GM04504 (cell line): ENCODE measurements around the gene TTC39B.

ENCODE experiments used
- DNase-seq: peaks from one replicate; pipeline ENCODE4 v3.0.0-alpha.2; 2012; ENCODE audit warnings: low read depth

The TTC39B gene

DNA sequence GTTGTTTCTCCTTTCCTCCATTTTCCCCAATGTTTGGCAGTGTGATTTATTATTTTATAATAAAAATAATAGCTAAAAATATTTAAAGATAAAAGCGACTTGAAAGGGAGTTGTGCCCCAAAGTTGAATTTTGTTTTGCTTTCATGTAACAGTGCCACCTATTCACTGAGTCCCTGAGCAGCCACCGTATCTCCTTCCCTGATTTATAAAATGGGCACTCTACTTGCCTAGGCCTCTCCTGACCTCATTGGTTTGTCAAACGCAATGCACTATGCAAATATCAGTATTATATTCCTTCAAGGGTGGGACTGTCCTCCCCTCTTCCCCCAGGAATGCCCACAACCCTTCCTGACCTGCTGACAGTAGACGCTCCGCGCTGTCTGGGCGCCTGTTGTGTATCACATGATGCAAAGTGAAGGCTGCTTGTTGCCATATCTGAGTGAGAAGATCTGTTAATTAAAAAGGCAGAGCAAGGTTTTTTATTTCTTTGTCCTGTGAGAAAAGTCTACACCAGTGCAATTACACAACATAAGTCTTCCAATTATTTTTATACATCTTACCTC is 81.4 kb downstream of the TTC39B start:
- no peak for DNase-seq

DNA sequence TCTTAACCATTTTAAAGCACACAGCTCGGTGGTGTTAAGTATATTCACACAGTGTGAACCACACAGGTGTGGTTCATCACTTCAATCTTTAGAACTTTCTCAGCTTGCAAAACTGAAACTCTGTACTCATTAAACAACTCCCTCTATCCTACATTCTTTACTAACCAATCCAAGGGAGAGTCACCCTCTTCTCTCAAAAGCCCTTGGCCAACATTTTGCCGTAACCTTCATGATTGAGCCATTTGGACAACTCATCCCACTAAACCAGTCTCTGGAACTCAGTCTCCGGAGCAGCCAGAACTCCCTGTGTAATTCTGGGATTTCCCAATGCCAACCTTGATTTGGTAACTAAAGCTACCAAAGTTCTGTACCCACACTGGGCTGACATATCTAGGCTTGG is 84.7 kb downstream of the TTC39B start:
- no peak for DNase-seq

DNA sequence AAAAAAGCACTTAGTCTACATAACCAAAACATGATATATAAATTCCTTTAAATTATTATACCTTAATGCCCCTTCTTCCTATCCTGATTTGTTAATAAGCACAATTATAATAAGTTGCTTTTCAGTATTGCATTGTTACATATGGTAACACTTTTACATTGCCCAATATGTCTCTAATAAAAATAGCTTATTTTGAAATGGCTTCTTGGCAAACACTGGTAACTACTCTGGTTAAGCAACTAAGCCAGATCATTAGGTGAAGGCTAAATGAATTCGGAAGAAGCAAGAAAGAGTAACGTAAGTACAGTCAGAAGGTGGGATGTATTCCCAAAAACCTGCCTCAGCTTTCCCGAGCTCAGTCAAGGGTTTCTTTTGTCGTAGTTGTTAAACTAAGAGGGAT is 85.3 kb downstream of the TTC39B start:
- DNase-seq, result peak; percentile 43

DNA sequence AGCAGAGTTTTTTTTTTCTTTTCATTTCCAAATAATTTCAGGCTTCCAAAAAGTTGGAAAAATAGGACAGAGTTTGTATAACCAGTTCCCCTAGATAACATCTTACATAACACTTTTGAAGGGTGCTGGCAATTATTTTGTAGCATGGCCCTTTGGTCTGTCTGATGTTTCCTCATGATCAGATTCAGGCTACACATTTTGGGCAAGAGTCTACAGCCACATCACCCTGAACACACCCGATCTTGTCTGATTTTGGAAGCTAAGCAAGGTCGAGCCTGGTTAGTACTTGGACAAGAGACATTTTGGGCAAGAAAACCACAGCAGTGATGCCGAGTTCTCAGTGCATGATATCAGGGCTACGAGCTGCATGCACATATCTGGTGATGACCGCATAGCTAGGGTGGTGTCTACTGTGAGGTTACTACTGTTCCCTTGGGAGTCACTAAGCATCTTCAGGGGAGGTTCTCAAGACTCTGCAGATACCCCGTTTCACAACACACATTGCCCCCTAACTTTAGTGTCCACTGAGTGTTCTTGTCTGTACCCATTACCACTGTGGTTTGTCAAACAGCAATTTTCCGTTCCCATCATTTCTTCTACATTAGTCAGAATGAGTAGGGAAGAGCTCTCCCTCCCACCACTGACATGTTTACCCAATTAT is 86.2 kb downstream of the TTC39B start:
- DNase-seq, result peak; percentile 34

DNA sequence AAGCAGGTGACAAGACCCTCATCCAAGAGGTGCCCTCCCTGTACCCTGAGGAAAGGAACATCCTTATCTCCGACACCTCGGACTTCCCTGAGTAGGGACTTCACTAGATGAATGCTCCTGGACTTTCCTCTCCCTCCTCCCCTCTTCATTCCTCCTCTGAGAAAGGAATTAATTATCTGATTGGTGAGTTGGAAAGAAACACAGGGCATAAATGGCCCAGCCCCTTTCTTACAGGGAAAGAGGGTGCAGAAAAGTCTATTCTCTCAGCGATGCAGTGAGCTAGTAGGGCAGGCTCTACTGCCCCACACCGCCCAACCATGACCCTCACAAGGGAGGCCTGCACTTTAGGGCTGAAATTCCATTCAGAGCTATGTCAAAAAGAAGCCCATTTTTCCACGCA is 87.5 kb downstream of the TTC39B start:
- no peak for DNase-seq

DNA sequence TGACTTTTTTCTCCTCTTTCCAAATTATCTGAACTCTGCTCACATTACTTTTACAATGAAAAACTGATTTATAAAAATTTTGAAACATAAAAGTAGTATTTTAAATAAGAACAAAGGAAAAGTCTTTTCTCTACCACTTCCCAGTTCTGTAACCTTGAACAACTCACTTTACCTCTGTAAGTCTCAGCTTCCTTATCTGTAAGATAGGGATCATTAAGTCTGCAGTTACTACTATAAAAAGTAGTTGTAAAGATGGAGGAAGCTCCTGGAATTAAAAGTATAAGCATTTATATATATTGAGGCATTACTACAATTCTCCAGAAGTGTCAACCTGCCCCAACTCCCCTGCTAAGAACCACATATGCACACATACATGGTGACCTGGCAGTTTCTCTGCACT is 88.0 kb downstream of the TTC39B start:
- no peak for DNase-seq

DNA sequence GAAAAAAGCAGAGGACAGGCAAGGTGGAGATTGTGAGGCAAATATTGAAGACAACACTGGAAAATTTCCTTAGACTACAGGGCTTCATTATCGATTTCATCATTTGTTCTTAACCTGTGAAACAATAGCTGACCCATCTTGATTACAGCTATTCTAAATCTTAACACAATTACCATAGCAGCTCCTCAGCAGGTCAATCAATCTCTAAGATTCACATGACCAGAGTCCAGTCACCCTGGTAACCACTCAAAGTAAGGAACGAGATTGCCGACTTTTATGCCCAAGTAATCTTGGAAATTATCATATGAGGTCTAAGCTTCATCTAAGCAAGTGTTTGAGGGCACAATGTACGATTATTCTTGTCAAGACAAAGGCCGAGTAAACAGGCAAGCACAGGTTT is 93.8 kb downstream of the TTC39B start:
- DNase-seq, result no peak

DNA sequence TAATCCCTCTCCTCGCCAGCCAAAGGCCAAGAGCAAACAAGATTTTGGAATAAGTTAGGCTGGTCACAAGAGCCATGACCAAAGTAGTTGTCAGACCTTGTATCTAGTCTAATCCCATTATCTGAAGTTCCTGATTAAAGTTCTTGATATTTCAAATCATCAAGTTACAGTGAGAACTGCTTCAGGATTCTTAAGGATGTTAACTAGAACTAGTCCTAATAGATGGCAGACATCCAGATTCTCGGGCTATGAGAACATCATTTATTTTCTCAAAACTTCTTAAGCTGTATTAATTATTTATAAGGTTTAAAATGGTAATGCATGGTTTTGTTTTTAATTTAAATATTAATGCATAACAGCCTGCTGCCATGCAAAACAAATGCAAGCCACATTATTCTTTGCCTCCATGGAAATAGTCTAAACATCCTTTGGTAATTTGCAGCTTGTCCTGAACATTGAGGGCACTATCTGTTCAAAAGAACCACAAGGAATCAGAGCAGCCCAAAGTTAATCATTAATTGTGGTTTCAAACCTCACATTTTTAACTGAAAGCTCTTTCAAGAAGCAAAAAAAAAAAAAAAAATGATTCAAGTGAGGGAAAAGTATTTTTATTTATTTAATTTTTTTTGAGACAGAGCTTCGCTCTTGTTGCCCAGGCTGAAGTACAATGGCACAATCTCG is 95.1 kb downstream of the TTC39B start:
- DNase-seq, result no peak

DNA sequence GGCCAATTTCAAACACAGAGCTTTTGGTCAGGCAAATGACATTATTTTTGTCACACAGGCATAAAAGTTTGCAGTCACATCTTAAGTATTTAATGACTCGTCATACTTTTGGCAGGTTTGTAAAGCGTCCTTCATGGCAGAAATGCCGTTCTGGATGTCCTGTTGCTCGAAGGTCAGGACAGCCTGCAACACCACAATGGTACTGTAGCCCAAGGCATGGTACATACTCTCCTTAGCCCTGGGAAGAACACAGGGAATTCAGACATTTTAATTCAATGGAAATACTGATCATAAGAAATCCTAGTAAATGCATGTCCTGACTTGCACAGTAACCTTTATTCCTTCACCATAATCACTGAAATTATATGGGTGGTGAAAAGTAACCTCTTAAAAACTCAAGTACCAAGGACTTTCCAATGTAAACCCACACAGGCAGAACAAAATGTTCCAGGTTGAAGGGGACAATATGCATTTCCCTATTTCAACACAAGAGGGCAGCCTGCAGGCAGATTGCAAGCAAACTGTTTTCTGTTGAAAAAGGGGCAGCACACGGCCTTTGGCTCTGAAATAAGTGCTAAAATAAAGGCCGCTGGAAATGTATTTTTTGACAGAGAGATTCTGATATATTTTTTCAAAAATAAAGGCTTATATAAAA is 95.7 kb downstream of the TTC39B start:
- peak; percentile 44 for DNase-seq

DNA sequence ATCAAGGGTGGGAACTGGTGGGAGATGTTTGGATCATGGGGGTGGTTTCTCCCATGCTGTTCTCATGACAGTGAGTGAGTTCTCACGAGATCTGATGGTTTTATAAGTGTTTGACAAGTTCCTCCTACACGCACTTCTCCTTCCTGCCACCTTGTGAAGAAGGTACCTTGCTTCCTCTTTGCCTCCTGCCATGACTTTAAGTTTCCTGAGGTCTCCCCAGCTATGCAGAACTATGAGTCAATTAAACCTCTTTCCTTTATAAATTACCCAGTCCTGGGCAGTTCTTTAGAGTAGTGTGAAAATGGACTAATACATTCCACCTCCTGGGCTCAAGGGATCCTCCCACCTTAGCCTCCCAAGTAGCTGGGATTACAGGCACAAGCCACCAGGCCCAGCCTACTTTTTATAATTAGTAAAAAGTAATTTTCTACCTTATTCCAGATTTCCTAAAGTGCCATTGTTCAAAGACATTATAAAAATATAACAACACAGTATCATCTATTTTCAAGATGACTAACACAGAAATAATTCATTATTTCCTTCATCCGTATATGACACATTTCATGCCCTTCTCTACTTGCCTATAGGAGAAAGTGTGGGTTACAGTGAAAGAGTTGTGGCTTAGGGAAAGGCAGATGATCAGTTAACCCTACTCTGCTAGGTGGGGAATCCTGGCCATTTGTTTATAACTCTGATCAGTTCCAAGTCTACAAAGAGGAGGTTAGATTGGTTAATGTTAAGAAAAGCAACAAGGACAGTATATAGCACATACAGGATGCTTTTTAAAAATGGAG is 99.9 kb downstream of the TTC39B start:
- no peak for DNase-seq

DNA sequence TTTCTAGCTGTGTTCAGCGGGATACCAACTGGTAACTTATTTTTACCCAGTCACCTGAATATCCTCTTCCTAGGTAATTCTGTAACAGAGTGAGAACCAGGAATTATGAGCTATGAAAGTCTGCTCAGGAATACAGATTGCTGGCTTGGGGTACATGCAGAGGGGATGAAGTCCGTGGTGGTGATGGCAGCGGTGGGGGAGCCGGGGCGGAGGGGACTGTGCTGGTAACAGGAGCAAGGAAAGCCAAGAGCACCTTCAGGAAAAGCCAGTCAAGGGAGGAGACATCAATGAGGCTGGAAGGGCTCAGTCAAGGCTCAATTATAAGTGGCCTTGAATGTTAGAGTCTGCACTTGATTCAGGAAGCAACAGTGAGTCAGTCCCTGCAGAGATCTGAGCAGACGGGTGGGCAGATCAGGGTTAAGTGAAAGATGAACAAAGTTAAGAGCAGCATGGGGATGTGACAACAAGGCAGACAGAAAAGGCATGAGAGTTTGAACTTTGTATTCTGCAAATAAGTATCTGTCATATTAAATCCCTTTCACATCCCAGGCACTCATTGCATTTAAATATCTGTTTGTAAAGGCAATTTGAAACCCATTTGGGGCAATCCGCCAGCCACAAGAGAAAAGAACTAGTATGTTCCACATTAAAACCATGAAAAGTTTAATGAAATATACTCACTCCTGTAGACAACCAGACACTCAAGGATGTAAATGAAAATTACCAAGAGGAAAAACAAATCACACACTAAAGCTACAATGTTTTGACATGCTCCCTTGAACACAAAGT is 101.2 kb downstream of the TTC39B start:
- DNase-seq, result no peak

DNA sequence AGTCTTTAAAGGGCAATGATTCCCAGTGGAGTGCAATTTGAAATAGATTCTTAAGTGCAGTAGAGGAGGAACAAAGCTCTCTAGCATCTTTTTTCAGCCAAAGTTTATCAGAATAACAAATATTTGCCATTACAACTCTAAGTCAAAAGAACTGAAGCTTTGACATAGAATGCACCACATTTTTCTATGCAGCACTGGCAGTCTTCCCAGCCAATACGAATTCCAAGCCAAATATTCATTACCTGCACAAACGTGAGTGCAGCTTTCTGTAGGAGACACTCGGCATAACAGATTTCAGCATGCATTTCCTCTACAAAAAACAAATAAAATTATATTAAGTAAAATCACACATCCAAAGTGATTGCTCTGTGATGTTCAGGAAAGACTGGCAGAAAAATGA is 103.4 kb downstream of the TTC39B start:
- no peak for DNase-seq

DNA sequence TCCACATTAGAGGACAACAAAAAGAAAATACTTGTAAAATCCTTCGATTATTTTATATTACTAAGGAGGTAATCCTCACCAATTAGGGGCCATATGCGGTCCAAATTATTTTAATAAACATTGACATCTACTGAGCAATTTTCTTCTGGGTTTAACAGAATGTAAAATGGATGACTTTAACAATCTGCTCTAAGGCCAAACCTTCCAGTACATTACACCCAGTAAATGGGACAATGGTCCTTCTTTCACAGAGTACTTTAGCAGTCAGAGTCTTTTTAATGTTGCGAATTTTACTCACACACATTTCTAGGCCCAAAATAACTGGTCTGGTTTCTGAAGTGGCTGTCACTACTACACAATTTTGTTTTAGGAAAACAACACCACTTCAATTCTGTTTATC is 106.9 kb downstream of the TTC39B start:
- no peak for DNase-seq

DNA sequence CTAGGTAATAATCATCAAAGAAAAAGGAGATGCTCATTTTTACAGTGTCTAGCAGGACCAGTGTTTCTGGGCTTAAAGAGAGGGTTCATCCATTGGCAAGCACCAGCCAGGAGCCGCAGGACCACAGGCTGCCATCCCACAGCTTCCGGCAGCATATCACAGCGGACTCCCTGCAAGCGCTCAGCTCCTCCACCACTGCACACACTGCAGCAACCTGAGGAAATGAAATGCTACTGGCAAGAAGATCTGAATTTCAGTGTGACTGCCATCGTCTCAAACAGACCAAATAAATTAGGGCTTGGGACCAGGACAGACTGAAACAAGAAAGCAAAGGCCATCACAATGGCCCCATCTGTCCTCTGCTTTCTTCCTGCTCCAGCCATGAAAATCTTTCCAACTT is 114.2 kb downstream of the TTC39B start:
- no peak for DNase-seq

DNA sequence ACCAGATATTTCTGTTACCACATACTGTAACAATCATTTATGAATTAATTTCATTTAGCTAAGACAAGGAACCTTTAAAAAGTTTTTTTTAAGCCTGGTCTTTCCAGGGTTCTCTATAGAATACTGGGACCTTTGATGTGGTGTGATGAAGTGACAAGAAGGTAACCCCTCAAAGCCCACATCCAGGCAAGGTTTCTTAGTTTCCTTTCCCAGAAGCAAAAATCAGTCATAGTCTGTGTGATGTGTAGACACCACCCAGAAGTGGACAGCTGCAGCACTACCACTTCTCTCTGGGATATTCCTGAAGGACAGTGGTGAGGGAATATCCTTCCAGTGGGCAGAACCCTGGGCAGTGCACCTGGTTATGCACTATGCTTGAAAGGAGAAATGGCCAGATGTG is 115.6 kb downstream of the TTC39B start:
- DNase-seq, result no peak

DNA sequence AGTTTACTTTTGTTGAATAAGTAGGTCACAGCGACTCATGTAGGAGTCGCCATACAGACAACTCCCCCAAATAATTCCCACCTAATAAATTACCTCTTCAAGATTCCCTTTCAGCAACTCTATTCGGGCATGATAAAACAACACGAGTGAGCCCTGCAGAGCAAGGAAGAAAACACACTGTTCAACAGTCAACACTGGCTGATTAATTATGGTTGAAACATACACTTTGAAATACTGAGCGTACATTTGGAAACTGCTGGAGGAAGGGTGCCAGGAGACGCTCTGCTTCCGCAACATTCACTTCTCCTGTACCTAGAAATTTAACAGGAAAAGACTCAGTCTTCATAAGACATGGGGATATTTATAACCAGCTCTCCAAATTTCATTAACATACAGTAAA is 117.5 kb downstream of the TTC39B start:
- DNase-seq, result no peak

DNA sequence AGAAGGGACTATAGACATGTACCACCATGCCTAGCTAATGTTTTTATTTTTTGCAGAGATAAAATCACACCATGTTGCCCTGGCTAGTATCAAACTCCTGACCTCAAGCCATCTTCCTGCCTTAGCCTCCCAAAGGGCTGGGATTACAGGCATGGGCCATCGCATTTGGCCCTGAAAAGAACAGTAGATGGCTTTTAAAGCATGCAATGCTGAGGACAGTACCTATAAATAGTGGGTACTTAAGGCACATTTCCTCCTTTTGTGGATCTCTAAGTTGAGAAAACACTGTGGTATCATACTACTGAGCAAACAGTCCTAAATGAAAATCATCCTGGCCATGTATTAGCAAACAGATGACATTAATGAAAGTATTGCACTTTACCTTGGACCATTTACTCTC is 119.4 kb downstream of the TTC39B start:
- no peak for DNase-seq

DNA sequence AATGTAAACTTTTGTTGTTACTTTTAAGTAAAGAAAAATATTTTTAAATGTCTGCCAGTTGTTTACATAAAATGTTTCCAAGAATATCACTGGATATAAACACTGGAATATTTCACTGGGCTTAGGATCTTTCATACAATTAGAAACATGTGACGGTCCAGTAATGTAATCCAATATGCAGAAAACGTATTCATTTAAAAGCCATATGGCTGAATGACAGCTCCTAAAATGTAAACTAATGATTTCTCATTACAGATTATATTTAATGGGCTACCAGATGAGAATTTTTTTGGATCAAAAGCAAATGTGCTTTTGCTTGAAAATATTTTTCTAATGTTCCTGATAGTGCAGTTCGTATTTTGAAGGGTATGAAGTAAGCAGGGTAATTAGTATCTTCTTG is 124.3 kb downstream of the TTC39B start:
- DNase-seq, result no peak

DNA sequence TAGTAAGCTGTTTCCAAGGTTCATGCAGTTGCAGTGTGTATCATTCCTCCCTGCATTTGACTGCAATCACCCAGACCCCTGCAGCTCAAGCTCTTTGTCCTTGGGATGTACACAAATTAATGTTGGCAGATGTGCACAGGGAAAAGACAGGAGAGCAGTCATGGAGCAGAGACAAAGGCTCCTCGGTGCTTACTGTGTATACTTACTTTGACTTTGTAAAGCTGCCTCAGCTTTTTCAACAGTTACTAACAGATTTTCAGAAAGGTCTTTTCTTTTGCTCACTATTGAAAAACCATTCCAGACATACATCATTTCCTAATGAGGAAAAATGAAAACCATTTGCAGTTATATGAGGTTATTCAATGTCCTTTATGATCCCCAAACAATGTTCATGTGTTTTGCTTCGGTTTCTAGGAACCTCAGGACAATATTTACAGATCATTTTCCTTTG is 124.9 kb downstream of the TTC39B start:
- no peak for DNase-seq

DNA sequence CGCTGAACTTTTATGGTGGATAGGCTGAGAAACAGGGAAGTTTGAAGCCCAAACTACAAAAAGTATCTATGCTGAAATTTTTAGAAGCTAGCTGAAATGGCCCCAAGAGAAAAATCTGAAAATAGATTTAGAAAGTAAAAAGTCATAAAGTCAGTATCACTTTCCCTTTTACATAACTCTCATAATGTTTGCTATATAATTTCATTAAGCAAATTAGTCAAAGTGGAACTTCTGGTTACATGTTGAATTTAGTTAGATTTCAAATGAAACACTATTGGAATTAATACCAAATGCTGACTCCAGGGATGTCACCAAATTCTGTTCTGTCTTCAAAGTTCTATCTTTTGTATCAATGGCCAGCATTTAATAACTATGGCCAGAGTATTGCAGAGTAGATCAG is 126.9 kb downstream of the TTC39B start:
- no peak for DNase-seq

DNA sequence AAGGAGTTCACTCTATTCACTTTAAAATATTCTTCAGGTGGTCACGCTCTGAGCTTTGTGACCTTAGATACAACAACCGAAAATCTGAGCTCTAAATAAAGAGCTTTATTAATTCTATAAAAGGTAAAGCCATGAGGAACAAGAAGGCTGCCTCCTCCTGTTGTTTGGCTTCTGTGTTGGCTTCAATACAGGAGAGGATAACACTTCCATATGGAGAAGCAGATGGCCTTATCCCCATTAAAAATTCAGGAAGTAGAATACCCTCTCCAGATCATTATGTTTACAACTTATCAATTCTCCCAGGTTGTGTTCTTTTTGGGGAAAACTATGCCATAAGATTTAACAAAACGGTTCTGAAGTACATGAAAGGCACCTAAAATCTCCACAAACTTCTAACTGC is 128.4 kb downstream of the TTC39B start:
- no peak for DNase-seq

DNA sequence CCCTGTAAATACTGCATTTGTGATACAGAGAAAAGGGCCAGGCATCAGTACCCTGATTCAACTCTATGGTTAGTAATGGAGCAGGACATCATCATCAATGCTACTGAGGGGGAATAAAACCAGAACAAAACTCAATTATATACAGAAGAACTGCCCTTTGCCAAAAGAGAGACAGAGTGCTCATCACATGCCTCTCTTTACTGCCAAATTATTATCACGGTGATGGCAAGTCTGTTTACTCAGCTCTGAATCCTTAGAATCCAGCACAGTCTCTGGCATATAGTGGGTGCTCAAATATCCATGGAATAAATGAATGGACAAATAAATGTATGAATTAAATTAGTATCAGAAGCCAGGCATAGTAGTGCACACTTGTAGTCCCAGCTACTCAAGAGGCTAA is 130.2 kb downstream of the TTC39B start:
- DNase-seq, result no peak
